ENCODE data around the gene CKAP4. TPM values are rescaled to one million over a fixed set of nuclear protein-coding genes. Genes with fewer than 3 reads are reported as not detected.

The CKAP4 gene
- total and polyA plus RNA-seq, 2 experiments from 2014 or later = 139 to 151 TPM

DNA sequence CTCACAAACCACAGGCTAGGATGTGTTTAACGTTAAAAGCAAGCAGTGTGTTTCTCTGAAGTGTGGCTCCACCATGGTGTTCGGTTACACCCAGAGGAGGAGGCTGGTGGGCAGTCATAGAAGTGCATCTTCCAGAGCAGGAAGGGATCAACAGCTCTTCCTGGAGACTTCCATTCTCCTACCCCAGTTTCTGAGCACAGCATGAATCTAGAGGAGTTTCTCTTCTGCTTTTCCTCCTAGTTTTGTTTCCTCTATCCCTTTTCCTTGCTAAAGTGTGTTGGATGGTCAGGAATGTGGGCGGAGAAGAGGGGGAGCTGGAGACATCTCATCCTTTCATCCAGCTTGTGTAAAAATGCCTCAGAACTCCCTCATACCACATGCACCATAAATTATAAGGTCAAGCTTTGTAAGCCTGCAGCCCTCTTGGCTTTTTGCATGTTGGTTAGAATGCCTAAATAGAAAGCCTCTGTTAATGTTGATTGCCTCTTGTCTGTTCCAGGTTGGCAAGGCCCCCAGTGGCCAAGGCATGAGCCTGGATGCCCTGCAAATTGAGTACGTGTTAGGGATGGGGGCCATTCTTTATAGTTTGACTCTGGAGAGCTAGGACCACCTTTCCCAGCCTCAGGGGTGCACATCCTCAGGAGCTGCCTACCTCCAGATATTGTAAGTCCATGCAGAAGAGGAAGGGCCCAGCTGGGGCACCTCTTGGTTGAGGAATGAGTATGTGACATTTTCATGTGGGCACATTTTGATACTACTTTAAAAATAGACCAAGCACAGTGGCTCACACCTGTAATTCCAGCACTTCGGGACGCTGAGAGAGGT, 4.0 kb upstream of the CKAP4 start:
- DNase-seq (ENCODE audit: low read depth in 1 of 2, low spot score in 1 of 2) = peak; percentile 13 to 17

DNA sequence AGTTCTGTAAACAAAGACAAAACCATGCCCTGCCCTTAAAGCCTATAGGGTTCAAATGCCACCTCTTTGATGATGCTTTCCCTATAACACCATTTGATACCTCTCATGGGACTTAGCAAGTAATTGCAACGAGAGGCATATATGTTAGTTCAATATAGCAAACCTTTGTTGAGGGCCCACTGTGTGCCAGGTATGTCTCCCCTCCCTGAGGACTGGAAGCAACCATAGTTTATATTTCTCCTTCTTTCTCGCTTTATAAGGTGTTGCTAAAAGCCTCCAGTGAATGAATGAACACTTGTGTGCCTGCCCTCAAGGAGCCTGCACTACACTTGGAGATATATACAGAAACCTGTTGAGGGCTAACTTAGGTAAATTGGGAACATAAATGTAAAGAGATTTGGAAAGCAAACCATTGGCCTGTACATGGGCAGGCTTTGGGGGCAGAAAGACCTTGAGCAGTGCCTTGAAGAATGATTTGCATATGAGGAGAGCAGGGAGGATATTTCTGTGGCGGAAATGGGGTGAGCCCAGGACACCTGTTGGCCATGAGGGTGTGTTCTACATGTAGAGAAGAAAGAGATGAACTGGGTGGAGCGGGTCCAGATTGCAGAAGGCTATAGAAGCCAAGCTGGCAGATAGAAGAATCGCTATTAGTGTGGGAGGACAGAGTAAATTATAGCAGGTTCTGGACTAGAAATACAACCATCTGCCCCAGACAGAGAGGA, 1.8 kb upstream of the CKAP4 start:
- TF ChIP-seq, protein P1, sequence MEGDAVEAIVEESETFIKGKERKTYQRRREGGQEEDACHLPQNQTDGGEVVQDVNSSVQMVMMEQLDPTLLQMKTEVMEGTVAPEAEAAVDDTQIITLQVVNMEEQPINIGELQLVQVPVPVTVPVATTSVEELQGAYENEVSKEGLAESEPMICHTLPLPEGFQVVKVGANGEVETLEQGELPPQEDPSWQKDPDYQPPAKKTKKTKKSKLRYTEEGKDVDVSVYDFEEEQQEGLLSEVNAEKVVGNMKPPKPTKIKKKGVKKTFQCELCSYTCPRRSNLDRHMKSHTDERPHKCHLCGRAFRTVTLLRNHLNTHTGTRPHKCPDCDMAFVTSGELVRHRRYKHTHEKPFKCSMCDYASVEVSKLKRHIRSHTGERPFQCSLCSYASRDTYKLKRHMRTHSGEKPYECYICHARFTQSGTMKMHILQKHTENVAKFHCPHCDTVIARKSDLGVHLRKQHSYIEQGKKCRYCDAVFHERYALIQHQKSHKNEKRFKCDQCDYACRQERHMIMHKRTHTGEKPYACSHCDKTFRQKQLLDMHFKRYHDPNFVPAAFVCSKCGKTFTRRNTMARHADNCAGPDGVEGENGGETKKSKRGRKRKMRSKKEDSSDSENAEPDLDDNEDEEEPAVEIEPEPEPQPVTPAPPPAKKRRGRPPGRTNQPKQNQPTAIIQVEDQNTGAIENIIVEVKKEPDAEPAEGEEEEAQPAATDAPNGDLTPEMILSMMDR (IDR thresholded peaks at IDR 0.05; ENCODE audit: low read depth, low read length) = no peak
- H3K27me3 ChIP-seq = no peaks in the 10 kb centered on the region
- H3K9me3 ChIP-seq (ENCODE audit: low read depth) = no peaks in the 10 kb centered on the region
- no peak for DNase-seq (ENCODE audit: low read depth in 1 of 2, low spot score in 1 of 2)
- H3K27ac ChIP-seq = peak overlapping the region; percentile 93
- no peak overlapping the region for H3K4me3 ChIP-seq
- no peaks in the 10 kb centered on the region for H3K36me3 ChIP-seq
- H3K4me1 ChIP-seq (ENCODE audit: low read depth) = peaks cover 23% of the 10 kb centered on the region

More for the DNA sequence above, 4.0 kb upstream of the CKAP4 start:
- Histone ChIP-seq H3K9me3 (ENCODE audit: low read depth) (no peaks in the 10 kb centered on the region), H3K27ac (no peak overlapping the region), H3K4me1 (ENCODE audit: low read depth) (peaks cover 12% of the 10 kb centered on the region), H3K36me3 (no peaks in the 10 kb centered on the region), H3K4me3 (no peak overlapping the region), H3K27me3 (no peaks in the 10 kb centered on the region)
- TF ChIP-seq, protein P1 (IDR thresholded peaks at IDR 0.05; ENCODE audit: low read depth, low read length) = no peak

DNA sequence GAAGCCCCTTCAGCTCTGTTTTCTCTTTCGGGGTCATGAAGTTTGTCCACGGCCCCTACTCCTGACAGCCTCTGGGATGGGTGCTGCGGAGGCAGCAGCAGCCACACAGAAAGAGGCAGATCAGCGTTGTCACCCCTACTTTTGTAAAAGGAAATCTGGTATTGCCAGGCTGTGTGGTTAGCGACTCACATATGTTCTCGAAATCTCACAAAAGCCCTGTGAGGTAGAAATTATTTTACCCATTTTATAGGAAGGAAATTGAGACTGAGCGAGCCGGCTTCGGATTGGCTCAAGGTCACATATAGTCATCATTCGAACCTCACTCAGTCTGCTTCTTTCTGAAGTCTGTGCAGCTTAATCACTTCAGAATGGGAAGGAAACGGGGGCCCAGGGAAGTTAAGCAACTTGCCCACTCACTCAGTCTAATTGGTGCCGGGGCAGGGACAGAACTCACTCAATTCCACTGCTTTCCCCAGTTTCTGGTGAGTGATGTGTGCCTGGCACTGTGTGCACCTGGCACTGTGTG, 1.1 kb upstream of the CKAP4 start:
- DNase-seq (ENCODE audit: low read depth in 1 of 2, low spot score in 1 of 2) = peak in 1 of 2 donors; percentile 54
- Histone ChIP-seq H3K36me3 (no peaks in the 10 kb centered on the region), H3K27me3 (no peaks in the 10 kb centered on the region), H3K4me3 (peak overlapping the region; percentile 49), H3K4me1 (ENCODE audit: low read depth) (peaks cover 17% of the 10 kb centered on the region), H3K27ac (peak overlapping the region; percentile 93), H3K9me3 (ENCODE audit: low read depth) (no peaks in the 10 kb centered on the region)
- TF ChIP-seq, protein P1 (IDR thresholded peaks at IDR 0.05; ENCODE audit: low read depth, low read length) = no peak

DNA sequence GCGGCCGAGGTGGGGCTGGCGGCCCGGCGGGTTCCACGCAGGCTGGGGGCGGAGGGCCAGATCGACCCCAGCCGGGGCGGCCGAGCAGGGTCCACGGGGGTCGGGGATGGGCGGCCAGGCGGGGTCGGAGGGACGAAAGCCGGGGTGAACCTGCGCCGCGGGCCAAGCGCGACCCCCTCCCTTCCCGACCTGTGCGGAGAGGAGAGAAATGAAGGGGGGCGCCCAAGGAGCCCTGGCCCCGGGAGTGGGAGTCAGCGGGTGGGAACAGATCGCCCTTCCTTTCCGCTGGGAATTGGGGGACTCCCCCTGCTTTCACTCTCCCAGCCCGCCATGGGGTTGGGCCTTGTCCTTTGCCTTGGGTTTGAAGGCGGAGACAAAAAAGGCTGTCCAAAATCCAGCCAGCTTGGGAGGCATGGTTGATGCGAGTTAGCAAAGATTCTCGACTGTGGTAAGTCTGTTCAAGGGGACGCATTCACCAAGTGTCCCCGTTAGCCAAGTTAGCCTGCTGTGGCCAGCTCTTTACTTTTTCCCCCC, 559 bp upstream of the CKAP4 start:
- DNase-seq (ENCODE audit: low read depth in 1 of 2, low spot score in 1 of 2) = peak; percentile 60 to 90
- peaks cover 16% of the 10 kb centered on the region for H3K4me1 ChIP-seq (ENCODE audit: low read depth)
- H3K27me3 ChIP-seq = no peaks in the 10 kb centered on the region
- peak overlapping the region; percentile 93 for H3K27ac ChIP-seq
- H3K9me3 ChIP-seq (ENCODE audit: low read depth) = no peaks in the 10 kb centered on the region
- H3K36me3 ChIP-seq = no peaks in the 10 kb centered on the region
- peak overlapping the region; percentile 49 for H3K4me3 ChIP-seq
- TF ChIP-seq, protein P1 (IDR thresholded peaks at IDR 0.05; ENCODE audit: low read depth, low read length) = no peak

DNA sequence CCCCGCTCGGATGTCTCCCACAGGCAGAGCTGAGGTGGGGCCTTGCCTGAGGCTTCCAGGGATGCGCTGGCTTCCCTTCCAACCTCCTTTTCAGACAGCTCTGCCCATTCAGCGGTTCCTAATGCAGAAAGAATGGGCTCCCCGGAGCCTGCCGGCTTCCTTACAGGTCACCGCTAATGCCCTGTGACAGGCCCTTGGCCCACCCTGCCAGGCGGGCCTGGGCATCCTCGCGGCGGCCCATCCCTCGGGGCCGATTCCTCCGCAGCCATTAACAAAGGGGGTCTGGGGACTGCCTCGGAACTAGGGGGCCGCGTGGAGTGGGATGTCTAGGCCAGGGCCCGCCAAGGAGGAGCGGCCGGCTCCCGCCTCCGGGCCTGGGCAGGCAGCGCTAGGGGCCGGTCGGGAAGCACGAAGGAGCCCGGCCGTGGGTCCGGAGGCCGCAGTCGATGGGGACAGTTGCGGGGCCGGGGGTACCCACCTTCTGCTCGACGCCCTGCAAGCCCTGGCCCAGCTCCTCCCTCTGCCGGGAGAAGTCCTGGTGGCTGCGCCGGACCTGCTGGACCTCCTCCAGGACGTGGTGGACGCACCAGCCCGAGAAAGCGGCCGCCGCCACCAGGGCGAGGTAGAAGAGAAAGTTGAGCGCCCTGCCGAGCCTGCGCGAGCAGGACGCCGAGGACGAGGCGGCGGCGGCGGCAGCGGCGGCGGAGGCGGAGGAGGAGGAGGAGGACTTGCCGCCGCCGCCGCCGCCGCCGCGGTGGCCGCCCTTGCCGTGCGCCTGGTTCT, 738 bp downstream of the CKAP4 start:
- peaks cover 9% of the 10 kb centered on the region for H3K36me3 ChIP-seq
- peak overlapping the region; percentile 93 for H3K27ac ChIP-seq
- H3K4me3 ChIP-seq = peak overlapping the region; percentile 49
- no peaks in the 10 kb centered on the region for H3K9me3 ChIP-seq (ENCODE audit: low read depth)
- peak; percentile 77 to 78 for DNase-seq (ENCODE audit: low read depth in 1 of 2, low spot score in 1 of 2)
- peaks cover 16% of the 10 kb centered on the region for H3K4me1 ChIP-seq (ENCODE audit: low read depth)
- H3K27me3 ChIP-seq = no peaks in the 10 kb centered on the region
- TF ChIP-seq, protein P1 (IDR thresholded peaks at IDR 0.05; ENCODE audit: low read depth, low read length) = no peak

Data from cardiac muscle cell (in vitro differentiated cells and primary cell).